GM12892 (cell line): ENCODE measurements around the gene RBKS.

Experiments
- POLR2A ChIP-seq: IDR thresholded peaks from 2 replicates; pipeline ENCODE4 v1.6.1; 2011; ENCODE audit warnings: low read depth, low read length, control low read depth
- POLR2AphosphoS5 ChIP-seq: IDR thresholded peaks from 2 replicates; pipeline ENCODE4 v1.6.1; 2011; ENCODE audit warnings: low read depth, low read length, control low read depth
- TAF1 ChIP-seq: IDR thresholded peaks from 2 replicates; pipeline ENCODE4 v1.6.1; 2011; ENCODE audit warnings: low read depth, mild to moderate bottlenecking, control low read depth, low read length, borderline replicate concordance

GRCh38 chr2:27751377-27751776 lies 138.8 kb downstream of the RBKS start:
- TF ChIP-seq TAF1 (no peak), POLR2A (no peak), POLR2AphosphoS5 (no peak)
